NCI-H146 treated with DMSO at 0.1 percent for 48 hours (cell line): ENCODE measurements around the gene SNX27.
"Not testable (repeated sequence)": the region's sequence is repeated elsewhere in the genome, so short reads cannot be mapped to it uniquely, and the experiment has no call there.

Experiments
- DNase-seq: peaks from one replicate; lab custom pipeline; 2025; ENCODE audit not compliant: unreplicated experiment; lab: John Stamatoyannopoulos, UW

SNX27 gene

GRCh38 chr1:151602550-151602949, 9.3 kb upstream of the SNX27 start:
- DNase-seq = not testable (repeated sequence)

- no peak for DNase-seq
Observed at GRCh38 chr1:151604291-151604690, 7.6 kb upstream of the SNX27 start.

GRCh38 chr1:151606384-151606783, 5.5 kb upstream of the SNX27 start:
- no peak for DNase-seq

- DNase-seq = no peak
Observed at GRCh38 chr1:151606857-151607256, 5.0 kb upstream of the SNX27 start.

GRCh38 chr1:151610142-151610541, 1.7 kb upstream of the SNX27 start:
- no peak for DNase-seq

GRCh38 chr1:151611288-151611790, 511 bp upstream of the SNX27 start:
- peak; percentile 14 for DNase-seq

- DNase-seq = no peak
Observed at GRCh38 chr1:151612501-151613281, 841 bp downstream of the SNX27 start.

- DNase-seq = no peak
Observed at GRCh38 chr1:151613282-151613780, 1.5 kb downstream of the SNX27 start.

GRCh38 chr1:151615711-151616504, 4.1 kb downstream of the SNX27 start:
- DNase-seq = no peak

- no peak for DNase-seq
Observed at GRCh38 chr1:151616505-151616849, 4.6 kb downstream of the SNX27 start.

- DNase-seq = no peak
Observed at GRCh38 chr1:151618003-151618402, 6.2 kb downstream of the SNX27 start.

GRCh38 chr1:151618470-151618869, 6.6 kb downstream of the SNX27 start:
- no peak for DNase-seq

GRCh38 chr1:151618996-151619395, 7.1 kb downstream of the SNX27 start:
- DNase-seq = not testable (repeated sequence)

- no peak for DNase-seq
Observed at GRCh38 chr1:151619489-151620093, 7.7 kb downstream of the SNX27 start.

- DNase-seq = no peak
Observed at GRCh38 chr1:151620286-151620685, 8.4 kb downstream of the SNX27 start.

GRCh38 chr1:151621351-151621750, 9.5 kb downstream of the SNX27 start:
- DNase-seq = no peak

- DNase-seq = no peak
Observed at GRCh38 chr1:151624783-151625182, 12.9 kb downstream of the SNX27 start.

GRCh38 chr1:151626740-151627334, 15.0 kb downstream of the SNX27 start:
- DNase-seq = no peak

GRCh38 chr1:151629278-151629677, 17.4 kb downstream of the SNX27 start:
- no peak for DNase-seq

- no peak for DNase-seq
Observed at GRCh38 chr1:151635479-151636072, 23.7 kb downstream of the SNX27 start.
